Ovary (tissue), 9 donors: ENCODE measurements around the gene CROCC2. TPM values are rescaled to one million over a fixed set of nuclear protein-coding genes. Genes with fewer than 3 reads are reported as not detected.

Experiments used
- DNase-seq, 5 donors: peaks; one replicate each; pipeline ENCODE4 v3.0.0-alpha.2; 2019 to 2020
- H3K27ac ChIP-seq, 2 donors: fragments of 200-600 bp; one replicate each; pipeline versions ENCODE4 v1.5.1 to v1.8.0; 2019 to 2022
- H3K27me3 ChIP-seq: fragments of 200-600 bp; one replicate; pipeline ENCODE4 v1.8.0; 2022
- H3K36me3 ChIP-seq: fragments of 200-600 bp; sonication (generic); one replicate; pipeline ENCODE4 v1.5.1; 2019
- H3K4me1 ChIP-seq: one replicate; pipeline ENCODE4 v1.8.1; 2013; ENCODE audit warnings: mild to moderate bottlenecking, moderate library complexity; ENCODE audit not compliant: insufficient read depth
- H3K4me3 ChIP-seq: fragments of 200-600 bp; sonication (generic); one replicate; pipeline ENCODE4 v1.5.1; 2017
- H3K9me3 ChIP-seq, 2 donors: fragments of 200-600 bp in 1 of 2; sonication (generic) in 1 of 2; one replicate each; pipeline versions ENCODE4 v1.5.1 to v1.8.1; 2013 to 2019; ENCODE audit warnings: mild to moderate bottlenecking in 1 of 2, moderate library complexity in 1 of 2
- EP300 ChIP-seq: sonication (generic); formaldehyde crosslinking; IDR thresholded peaks from one replicate; pipeline ENCODE4 v1.6.1; 2017; ENCODE audit warnings: antibody characterized with exemption
- POLR2A ChIP-seq: fragments of 450-650 bp; IDR thresholded peaks from one replicate; pipeline ENCODE4 v1.6.1; 2017; ENCODE audit warnings: antibody characterized with exemption, mild to moderate bottlenecking, moderate library complexity
- WGBS, 3 donors: extraction: QIAGEN DNeasy Blood & Tissue Kit in 1 of 3; methylation state at CpG; one replicate each; pipeline versions ENCODE4 v1.1.5 to v1.1.7; 2013 to 2017; 5-methylcytosine and 5-hydroxymethylcytosine counted together
- intact Hi-C, 4 donors: fragments of 100-400 bp; cut with DNase I; formaldehyde crosslinking; loops; one replicate each; pipeline versions ENCODE4 v1.11.0 to v1.15.1; 2022 to 2023
- polyA plus RNA-seq, 2 donors: library from polyadenylated mRNA; stranded (reverse); fragments of 200-250 nt in 1 of 2; fragments of 350-450 nt in 1 of 2; fragmentation: Illumina TruSeq in 1 of 2; extraction: RNeasy Lipid Tissue Mini Kit (QIAGEN cat#74804) in 1 of 2; gene quantifications; one replicate each; pipeline ENCODE4 v1.2.3, GENCODE V29; 2013 to 2014
- total RNA-seq, 7 donors: library from RNA; depleted of rRNA in 2 of 7; stranded (reverse); fragments of >200 nt in 2 of 7; fragmentation: NEBNext Ultra II Directional in 3 of 7; extraction: Animal tissue kit (Norgen Biotek cat#: 25700) in 3 of 7; gene quantifications; one replicate each; pipeline versions ENCODE4 v1.1.0 to v1.2.4, GENCODE V29; 2016 to 2023
- TF ChIP-seq, protein P1 (sequence below), 3 donors: fragments of 450-650 bp in 2 of 3; fragments of 200-600 bp in 1 of 3; IDR thresholded peaks; one replicate each; pipeline versions ENCODE4 v1.5.1 to v1.8.0; 2016 to 2022; ENCODE audit warnings: antibody characterized with exemption in 3 of 3, mild to moderate bottlenecking in 1 of 3
- donor health status: DM: no; HTN: no; CAD: no; lungs with moderate emphysema.
- donor health status: DM: no; HTN: no; CAD: no.
- donor health status: Bipolar disorder and iron deficiency.
- donor health status: DM: yes; HTN: yes; CAD: no.
- donor health status: DM: no; HTN: no; CAD: no.
- donor health status: DM: yes; HTN: yes; CAD: no.

CROCC2 gene
- total and polyA plus RNA-seq, 9 donors = 0.15 to 6.1 (median 1.5) TPM; not detected in 1

DNA sequence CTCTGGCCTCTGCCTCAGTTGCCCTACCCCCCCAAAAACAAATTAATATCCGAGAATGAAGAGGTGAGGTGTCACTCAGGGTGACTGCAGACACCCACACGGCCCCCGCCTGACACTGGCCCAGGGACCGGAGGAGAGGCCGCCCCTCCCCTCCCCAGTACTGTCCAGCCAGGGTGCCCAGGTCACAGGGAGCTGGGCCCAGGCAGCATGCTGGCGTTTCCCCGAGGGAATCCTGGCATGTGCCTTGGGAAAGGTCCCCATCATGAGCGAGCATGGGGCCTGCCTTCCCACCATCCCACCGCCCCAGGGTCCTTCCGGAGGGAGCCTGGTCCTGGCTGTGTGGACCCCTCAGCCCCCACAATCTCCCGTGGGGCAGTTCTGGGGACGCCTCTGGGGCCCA is 13.2 kb upstream of the CROCC2 start:
- Histone ChIP-seq H3K27ac (no peak overlapping the region), H3K27me3 (no peaks in the 10 kb centered on the region), H3K4me1 (no peaks in the 10 kb centered on the region), H3K36me3 (no peaks in the 10 kb centered on the region), H3K4me3 (no peak overlapping the region), H3K9me3 (no peaks in the 10 kb centered on the region)
- DNase-seq = no peak
- 80 to 91% (median 85%) methylated on average over 10 to 12 of the region's 12 CpGs for WGBS, 3 donors
- TF ChIP-seq, protein P1, sequence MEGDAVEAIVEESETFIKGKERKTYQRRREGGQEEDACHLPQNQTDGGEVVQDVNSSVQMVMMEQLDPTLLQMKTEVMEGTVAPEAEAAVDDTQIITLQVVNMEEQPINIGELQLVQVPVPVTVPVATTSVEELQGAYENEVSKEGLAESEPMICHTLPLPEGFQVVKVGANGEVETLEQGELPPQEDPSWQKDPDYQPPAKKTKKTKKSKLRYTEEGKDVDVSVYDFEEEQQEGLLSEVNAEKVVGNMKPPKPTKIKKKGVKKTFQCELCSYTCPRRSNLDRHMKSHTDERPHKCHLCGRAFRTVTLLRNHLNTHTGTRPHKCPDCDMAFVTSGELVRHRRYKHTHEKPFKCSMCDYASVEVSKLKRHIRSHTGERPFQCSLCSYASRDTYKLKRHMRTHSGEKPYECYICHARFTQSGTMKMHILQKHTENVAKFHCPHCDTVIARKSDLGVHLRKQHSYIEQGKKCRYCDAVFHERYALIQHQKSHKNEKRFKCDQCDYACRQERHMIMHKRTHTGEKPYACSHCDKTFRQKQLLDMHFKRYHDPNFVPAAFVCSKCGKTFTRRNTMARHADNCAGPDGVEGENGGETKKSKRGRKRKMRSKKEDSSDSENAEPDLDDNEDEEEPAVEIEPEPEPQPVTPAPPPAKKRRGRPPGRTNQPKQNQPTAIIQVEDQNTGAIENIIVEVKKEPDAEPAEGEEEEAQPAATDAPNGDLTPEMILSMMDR (IDR thresholded peaks at IDR 0.05) = no peak
- no peak for TF ChIP-seq POLR2A
- TF ChIP-seq EP300 = no peak
- intact Hi-C loops = no loop called here

GRCh38 chr2:240893363-240893844 is 12.7 kb upstream of the CROCC2 start:
- no peak overlapping the region for H3K4me3 ChIP-seq
- no peaks in the 10 kb centered on the region for H3K9me3 ChIP-seq
- 56 to 69% (median 63%) methylated on average over 16 to 17 of the region's 17 CpGs for WGBS, 3 donors
- TF ChIP-seq POLR2A = no peak
- H3K27me3 ChIP-seq = no peaks in the 10 kb centered on the region
- intact Hi-C loops = no loop called here
- H3K4me1 ChIP-seq = no peaks in the 10 kb centered on the region
- DNase-seq = no peak
- no peak overlapping the region for H3K27ac ChIP-seq
- H3K36me3 ChIP-seq = no peaks in the 10 kb centered on the region

DNA sequence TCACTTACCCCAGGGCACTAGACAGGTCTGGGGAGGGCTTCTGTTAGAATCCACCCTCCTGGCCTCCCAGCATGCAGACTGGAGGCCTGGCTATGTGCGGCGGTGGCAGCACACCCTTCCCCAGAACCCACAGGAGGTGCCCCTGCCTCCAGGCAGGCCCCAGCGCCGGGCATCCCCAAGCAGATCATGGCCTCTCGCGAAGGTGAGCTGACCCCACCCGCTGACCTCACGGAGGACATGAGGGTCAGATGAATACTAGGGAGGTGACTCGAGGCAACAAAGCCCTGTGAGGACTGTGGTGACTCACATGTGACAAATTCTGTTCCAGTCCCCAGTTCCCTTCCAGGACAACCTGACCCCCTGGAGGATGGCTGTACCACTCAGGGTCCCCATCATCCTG is 12.1 kb upstream of the CROCC2 start:
- TF ChIP-seq POLR2A (no peak), EP300 (no peak)
- TF ChIP-seq, protein P1 (IDR thresholded peaks at IDR 0.05) = no peak
- no peak for DNase-seq
- H3K36me3 ChIP-seq = no peaks in the 10 kb centered on the region
- H3K4me3 ChIP-seq = no peak overlapping the region
- H3K9me3 ChIP-seq = no peaks in the 10 kb centered on the region
- H3K27me3 ChIP-seq = no peaks in the 10 kb centered on the region
- 69 to 89% (median 70%) methylated on average over 7 to 9 of the region's 9 CpGs for WGBS, 3 donors
- intact Hi-C loops = no loop called here
- no peaks in the 10 kb centered on the region for H3K4me1 ChIP-seq
- H3K27ac ChIP-seq = no peak overlapping the region

DNA sequence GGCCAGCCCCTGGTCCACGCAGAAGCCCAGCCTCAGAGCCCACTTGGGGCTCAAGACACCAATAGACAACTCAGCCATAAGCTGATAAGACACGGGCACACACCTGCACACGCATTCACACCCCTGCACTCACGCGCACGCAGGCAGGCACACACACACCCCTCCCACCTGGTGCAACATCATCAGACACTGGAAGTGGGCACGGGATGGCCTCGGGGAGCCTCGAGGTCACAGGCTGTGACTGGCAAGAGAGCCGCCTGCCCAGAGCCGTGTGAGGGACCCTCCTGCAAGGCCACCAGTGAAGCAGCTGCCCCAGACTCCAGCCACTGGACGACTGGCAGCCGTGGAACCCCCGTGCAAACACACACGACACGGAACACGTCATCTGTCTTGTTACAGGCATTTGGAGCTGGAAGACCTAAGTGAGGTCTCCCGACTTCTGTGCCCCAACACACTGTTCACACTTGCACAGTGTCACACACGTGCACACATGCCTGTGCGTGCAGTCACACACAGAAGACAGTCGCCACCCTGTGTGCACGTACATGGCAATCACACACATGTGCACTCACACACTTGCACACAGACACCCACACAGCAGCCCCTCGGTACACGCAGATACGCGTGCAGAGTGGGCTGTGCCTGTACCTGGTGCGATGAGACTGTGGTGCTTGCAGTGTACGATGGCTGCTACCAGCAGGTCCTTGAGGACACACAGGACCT is 11.1 kb upstream of the CROCC2 start:
- no peaks in the 10 kb centered on the region for H3K4me1 ChIP-seq
- H3K9me3 ChIP-seq = no peaks in the 10 kb centered on the region
- no peak for DNase-seq
- no peak overlapping the region for H3K27ac ChIP-seq
- no peaks in the 10 kb centered on the region for H3K36me3 ChIP-seq
- H3K4me3 ChIP-seq = no peak overlapping the region
- intact Hi-C loops = no loop called here
- 84 to 86% (median 85%) methylated on average over 28 of the region's 28 CpGs for WGBS, 3 donors
- no peak for TF ChIP-seq EP300
- no peaks in the 10 kb centered on the region for H3K27me3 ChIP-seq

DNA sequence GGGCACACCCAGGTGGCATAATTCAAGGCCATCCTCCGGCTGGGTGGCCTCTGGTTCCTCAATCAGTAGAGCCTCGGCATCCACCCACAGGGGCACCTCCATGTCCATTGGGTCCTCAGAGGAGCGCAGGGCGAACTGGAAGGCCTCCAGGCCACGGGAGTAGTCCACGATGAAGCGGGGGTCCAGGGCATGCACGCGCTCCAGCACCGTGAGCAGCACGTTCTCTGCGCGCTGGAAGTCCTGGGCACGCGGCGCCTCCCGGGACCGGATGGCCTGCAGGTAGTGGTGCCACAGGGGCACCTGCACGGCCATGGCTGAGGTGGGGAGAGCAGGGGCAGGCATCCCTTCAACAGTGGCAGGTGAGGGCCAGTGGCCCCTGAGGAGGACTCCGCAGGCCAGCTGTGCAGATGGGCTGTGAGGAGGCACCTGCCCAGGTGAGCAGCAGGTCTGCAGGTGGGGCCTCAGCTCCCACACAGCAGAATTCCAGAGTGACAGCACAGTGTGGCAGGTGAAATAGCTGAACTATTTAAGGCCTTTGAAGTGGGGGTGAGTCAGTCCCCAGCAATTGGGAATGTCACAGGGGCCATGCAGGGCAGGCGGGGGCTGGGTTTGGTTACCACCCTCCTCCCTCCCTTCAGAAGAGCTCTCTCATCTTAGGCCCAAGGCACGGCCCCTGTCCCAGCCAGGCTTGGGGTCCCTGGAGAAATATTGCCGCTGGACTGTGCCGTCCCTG is 10.3 kb upstream of the CROCC2 start, which contains the start of gene MAB21L4:
MAB21L4 (minus strand) TSS at position 501 of the 733 bp plus-strand sequence; CDS start at position 342, 159 bp downstream.
- H3K27ac ChIP-seq = no peak within 1 kb of the TSS
- H3K27me3 ChIP-seq = no peaks in the 10 kb centered on the region
- intact Hi-C loops = no loop called here
- no peaks in the 10 kb centered on the region for H3K36me3 ChIP-seq
- H3K9me3 ChIP-seq = no peaks in the 10 kb centered on the region
- no peak for TF ChIP-seq POLR2A
- TF ChIP-seq, protein P1 (IDR thresholded peaks at IDR 0.05) = no peak
- TF ChIP-seq EP300 = no peak
- 83 to 86% (median 84%) methylated on average over 24 of the region's 24 CpGs for WGBS, 3 donors
- no peak within 1 kb of the TSS for H3K4me3 ChIP-seq
- DNase-seq = no peak
- H3K4me1 ChIP-seq = no peaks in the 10 kb centered on the region
